Activated CD4-positive, alpha-beta T cell treated with anti-CD3 and anti-CD28 coated beads, Interleukin-2, amount 10 ng/mL, durations not matched to agents 24 days and 14 days (primary cell): ENCODE data around the gene MAP3K2. TPM values are rescaled to one million over a fixed set of nuclear protein-coding genes. Genes with fewer than 3 reads are reported as not detected.

Source experiments
- total RNA-seq: library from RNA; stranded (reverse); gene quantifications from 2 replicates; pipeline ENCODE4 v1.2.3, GENCODE V29; 2022

The MAP3K2 gene
- total RNA-seq, 1 donor from 2014 or later: 53.7 TPM

Other genes starting within 250 kb of the MAP3K2 start
- gene CYP27C1, start 167.7 kb downstream of the MAP3K2 start, total RNA-seq: not detected in 2 replicates
- gene ERCC3, start 93.8 kb downstream of the MAP3K2 start, total RNA-seq: 58.1 and 60.2 TPM in 2 replicates
- gene PROC, start 30.5 kb upstream of the MAP3K2 start, total RNA-seq: 0.12 TPM in 1 of 2 replicates, not detected in the other
- 57.6 and 61.9 TPM in 2 replicates for gene IWS1, start 138.5 kb upstream of the MAP3K2 start, total RNA-seq
- 0.07 and 0.12 TPM in 2 replicates for gene MYO7B, start 147.7 kb upstream of the MAP3K2 start, total RNA-seq